GDM1 (cell line): ENCODE data around the gene PRRX1.

ENCODE experiments used
- DNase-seq: peaks from one replicate; lab custom pipeline; 2025; lab: John Stamatoyannopoulos, UW

Gene PRRX1

GRCh38 chr1:170664093-170664827 is at the start of gene PRRX1:
PRRX1 (plus strand) TSS chr1:170664131; CDS start chr1:170664219, 88 bp downstream.
- no peak for DNase-seq

- no peak for DNase-seq
Measured at GRCh38 chr1:170617591-170618330, 46.2 kb upstream of the PRRX1 start.

- DNase-seq, result no peak
Measured at GRCh38 chr1:170618421-170618820, 45.5 kb upstream of the PRRX1 start.

GRCh38 chr1:170619241-170620028 is 44.5 kb upstream of the PRRX1 start:
- no peak for DNase-seq

GRCh38 chr1:170620164-170620563 is 43.8 kb upstream of the PRRX1 start:
- DNase-seq, result no peak

- DNase-seq, result no peak
Measured at GRCh38 chr1:170623171-170623570, 40.8 kb upstream of the PRRX1 start.

- DNase-seq, result no peak
Measured at GRCh38 chr1:170624146-170624545, 39.8 kb upstream of the PRRX1 start.

GRCh38 chr1:170630977-170631376 is 33.0 kb upstream of the PRRX1 start:
- no peak for DNase-seq

- DNase-seq, result no peak
Measured at GRCh38 chr1:170634293-170634692, 29.6 kb upstream of the PRRX1 start.

GRCh38 chr1:170634824-170635410 is 29.0 kb upstream of the PRRX1 start:
- DNase-seq, result no peak

GRCh38 chr1:170640581-170640980 is 23.4 kb upstream of the PRRX1 start:
- DNase-seq, result no peak

- DNase-seq, result no peak
Measured at GRCh38 chr1:170657275-170657853, 6.6 kb upstream of the PRRX1 start.

- no peak for DNase-seq
Measured at GRCh38 chr1:170659399-170660035, 4.4 kb upstream of the PRRX1 start.

GRCh38 chr1:170660281-170660713 is 3.6 kb upstream of the PRRX1 start:
- no peak for DNase-seq

- no peak for DNase-seq
Measured at GRCh38 chr1:170660871-170661645, 2.9 kb upstream of the PRRX1 start.

- no peak for DNase-seq
Measured at GRCh38 chr1:170661646-170662411, 2.1 kb upstream of the PRRX1 start.

GRCh38 chr1:170662561-170663403 is 1.1 kb upstream of the PRRX1 start:
- no peak for DNase-seq

- no peak for DNase-seq
Measured at GRCh38 chr1:170663404-170664092, 383 bp upstream of the PRRX1 start.
